Fibroblast of lung (primary cell): Measurements from ENCODE around the gene RPL10A. TPM values are rescaled to one million over a fixed set of nuclear protein-coding genes. Genes with fewer than 3 reads are reported as not detected.

ENCODE experiments used
- DNase-seq, 2 donors: peaks; one replicate each; pipeline versions ENCODE4 v3.0.0 to v3.0.0-alpha.2; 2010; ENCODE audit warnings: low read depth in 2 of 2
- H2AFZ ChIP-seq: 2 replicates; pipeline ENCODE4 v1.5.1; 2012; ENCODE audit warnings: low read length, control low read depth, inconsistent platforms
- H3K27ac ChIP-seq: 2 replicates; pipeline ENCODE4 v1.5.1; 2011; ENCODE audit warnings: low read length, control low read depth; ENCODE audit not compliant: insufficient read depth
- H3K27me3 ChIP-seq: 2 replicates; pipeline ENCODE4 v1.5.1; 2011; ENCODE audit warnings: mild to moderate bottlenecking, low read length; ENCODE audit not compliant: control insufficient read depth, insufficient read depth
- H3K36me3 ChIP-seq: 2 replicates; pipeline ENCODE4 v1.5.1; 2011; ENCODE audit warnings: low read length; ENCODE audit not compliant: control insufficient read depth, insufficient read depth
- H3K4me1 ChIP-seq: 2 replicates; pipeline ENCODE4 v1.5.1; 2011; ENCODE audit warnings: low read length; ENCODE audit not compliant: control insufficient read depth, insufficient read depth; ENCODE audit errors: extremely low read depth
- H3K4me2 ChIP-seq: 2 replicates; pipeline ENCODE4 v1.5.1; 2011; ENCODE audit warnings: low read length, control low read depth; ENCODE audit not compliant: insufficient read depth; ENCODE audit errors: extremely low read depth
- H3K4me3 ChIP-seq, 4 experiments: fragments of 200-600 bp in 1 of 4; sonication (generic) in 1 of 4; replicated peaks in 1 of 4; 2 replicates each; pipeline ENCODE4 v1.5.1; 2011 to 2016; ENCODE audit warnings: low read length in 4 of 4, low read depth in 3 of 4, mild to moderate bottlenecking in 3 of 4, control low read depth in 2 of 4, inconsistent platforms in 1 of 4, mixed read lengths in 1 of 4; ENCODE audit not compliant: insufficient read depth in 1 of 4; ENCODE audit errors: control extremely low read depth in 1 of 4
- H3K79me2 ChIP-seq: 2 replicates; pipeline ENCODE4 v1.5.1; 2012; ENCODE audit warnings: mild to moderate bottlenecking, low read length, inconsistent platforms; ENCODE audit not compliant: control insufficient read depth, insufficient read depth
- H3K9ac ChIP-seq: 2 replicates; pipeline ENCODE4 v1.5.1; 2011; ENCODE audit warnings: mild to moderate bottlenecking, low read length, control low read depth; ENCODE audit not compliant: insufficient read depth
- H3K9me3 ChIP-seq: 2 replicates; pipeline ENCODE4 v1.5.1; 2012; ENCODE audit warnings: low read depth, low read length; ENCODE audit not compliant: control insufficient read depth, insufficient read depth
- H4K20me1 ChIP-seq: 2 replicates; pipeline ENCODE4 v1.5.1; 2011; ENCODE audit warnings: low read length; ENCODE audit not compliant: control insufficient read depth, insufficient read depth; ENCODE audit errors: extremely low read depth
- CTCF ChIP-seq, 2 donors: IDR thresholded peaks in 1 of 2; conservative IDR thresholded peaks in 1 of 2; 1 replicate in 1 of 2; 2 replicates in 1 of 2; pipeline ENCODE4 v1.5.1; 2011 to 2012; ENCODE audit warnings: low read length in 2 of 2, control low read depth in 1 of 2, inconsistent platforms in 1 of 2, low read depth in 1 of 2, mild to moderate bottlenecking in 1 of 2
- EZH2 ChIP-seq: IDR thresholded peaks from 2 replicates; pipeline ENCODE4 v1.5.1; 2012; ENCODE audit warnings: low read length, control low read depth, mild to moderate bottlenecking; ENCODE audit errors: missing control alignments
- polyA plus RNA-seq, 2 donors: library from polyadenylated mRNA; depleted of rRNA in 1 of 2; stranded (reverse) in 1 of 2; unstranded in 1 of 2; fragments of >200 nt; gene quantifications; 2 replicates each; pipeline ENCODE4 v1.2.1, GENCODE V29; 2011 to 2012; ENCODE audit warnings: missing spikeins in 1 of 2
- total RNA-seq: library from RNA; depleted of rRNA; stranded (reverse); fragments of >200 nt; gene quantifications from 2 replicates; pipeline ENCODE4 v1.2.1, GENCODE V29; 2014

The RPL10A gene
- total and polyA plus RNA-seq, 2 donors (not counting 1 experiment from before 2014, with no cell fraction given): 1,754 to 1,911 TPM

GRCh38 chr6:35494161-35494563, 26.0 kb downstream of the RPL10A start:
- Histone ChIP-seq H3K36me3 (peaks cover 3% of the 10 kb centered on the region), H4K20me1 (no peaks in the 10 kb centered on the region), H3K27me3 (no peaks in the 10 kb centered on the region), H3K4me3 (peak overlapping the region in 3 of 4 experiments; percentile 4 to 78 (median 19)), H3K79me2 (peaks cover 59% of the 10 kb centered on the region), H3K27ac (peak overlapping the region; percentile 2), H3K4me1 (peaks cover 45% of the 10 kb centered on the region), H3K9ac (no peak overlapping the region), H2AFZ (no peak overlapping the region), H3K4me2 (peak overlapping the region; percentile 52), H3K9me3 (no peaks in the 10 kb centered on the region)
- TF ChIP-seq EZH2 (no peak), CTCF (conservative IDR thresholded peaks at IDR 0.05 in 1 of 2, IDR thresholded peaks at IDR 0.05 in 1 of 2; ENCODE audit: low read depth in 1 of 2, low read length in 2 of 2) (no peak)
- DNase-seq: no peak

- Histone ChIP-seq H3K36me3 (peaks cover 3% of the 10 kb centered on the region), H3K9me3 (no peaks in the 10 kb centered on the region), H3K79me2 (peaks cover 51% of the 10 kb centered on the region), H3K4me2 (peak overlapping the region; percentile 96), H3K27ac (peak overlapping the region; percentile 74), H2AFZ (no peak overlapping the region), H4K20me1 (no peaks in the 10 kb centered on the region), H3K4me1 (peaks cover 38% of the 10 kb centered on the region), H3K9ac (peak overlapping the region; percentile 73), H3K4me3 (peak overlapping the region; percentile 61 to 78 (median 70)), H3K27me3 (no peaks in the 10 kb centered on the region)
- peak in 1 of 2 donors; percentile 52 for DNase-seq
- TF ChIP-seq EZH2 (no peak), CTCF (conservative IDR thresholded peaks at IDR 0.05 in 1 of 2, IDR thresholded peaks at IDR 0.05 in 1 of 2; ENCODE audit: low read depth in 1 of 2, low read length in 2 of 2) (no peak)
Measured at GRCh38 chr6:35495258-35496035, 27.2 kb downstream of the RPL10A start.

GRCh38 chr6:35496036-35496840, 28.0 kb downstream of the RPL10A start:
- Histone ChIP-seq H2AFZ (no peak overlapping the region), H3K9ac (peak overlapping the region; percentile 73), H3K4me1 (peaks cover 33% of the 10 kb centered on the region), H3K4me2 (peak overlapping the region; percentile 96), H3K27ac (peak overlapping the region; percentile 74), H3K36me3 (peaks cover 3% of the 10 kb centered on the region), H3K4me3 (peak overlapping the region; percentile 61 to 78 (median 70)), H3K9me3 (no peaks in the 10 kb centered on the region), H3K27me3 (no peaks in the 10 kb centered on the region), H3K79me2 (peaks cover 48% of the 10 kb centered on the region), H4K20me1 (no peaks in the 10 kb centered on the region)
- peak in 1 of 2 donors; percentile 32 for DNase-seq
- no peak for TF ChIP-seq CTCF (conservative IDR thresholded peaks at IDR 0.05 in 1 of 2, IDR thresholded peaks at IDR 0.05 in 1 of 2; ENCODE audit: low read depth in 1 of 2, low read length in 2 of 2)
- TF ChIP-seq EZH2: no peak
